ENCODE measurements around the gene DHCR7.

DNA sequence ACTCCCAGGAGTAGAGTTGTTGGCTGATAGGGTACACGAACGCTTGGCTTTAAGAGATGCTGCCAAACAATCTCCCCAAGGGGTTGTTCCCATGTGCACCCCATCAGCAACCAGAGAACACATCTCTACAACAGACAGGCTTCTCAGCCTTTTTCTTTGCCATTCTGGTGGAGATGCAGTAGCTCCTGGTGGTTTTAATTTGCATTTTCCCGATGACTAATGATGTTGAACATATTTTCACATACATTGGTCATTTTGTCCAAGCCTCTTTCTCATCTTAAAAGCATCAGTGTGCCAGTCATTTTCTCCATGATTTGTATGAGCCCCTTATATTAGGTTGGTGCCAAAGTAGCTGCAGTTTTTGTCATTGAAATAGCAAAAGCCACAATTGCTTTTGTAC lies 21.8 kb downstream of the DHCR7 start:
- TF ChIP-seq, protein P1, sequence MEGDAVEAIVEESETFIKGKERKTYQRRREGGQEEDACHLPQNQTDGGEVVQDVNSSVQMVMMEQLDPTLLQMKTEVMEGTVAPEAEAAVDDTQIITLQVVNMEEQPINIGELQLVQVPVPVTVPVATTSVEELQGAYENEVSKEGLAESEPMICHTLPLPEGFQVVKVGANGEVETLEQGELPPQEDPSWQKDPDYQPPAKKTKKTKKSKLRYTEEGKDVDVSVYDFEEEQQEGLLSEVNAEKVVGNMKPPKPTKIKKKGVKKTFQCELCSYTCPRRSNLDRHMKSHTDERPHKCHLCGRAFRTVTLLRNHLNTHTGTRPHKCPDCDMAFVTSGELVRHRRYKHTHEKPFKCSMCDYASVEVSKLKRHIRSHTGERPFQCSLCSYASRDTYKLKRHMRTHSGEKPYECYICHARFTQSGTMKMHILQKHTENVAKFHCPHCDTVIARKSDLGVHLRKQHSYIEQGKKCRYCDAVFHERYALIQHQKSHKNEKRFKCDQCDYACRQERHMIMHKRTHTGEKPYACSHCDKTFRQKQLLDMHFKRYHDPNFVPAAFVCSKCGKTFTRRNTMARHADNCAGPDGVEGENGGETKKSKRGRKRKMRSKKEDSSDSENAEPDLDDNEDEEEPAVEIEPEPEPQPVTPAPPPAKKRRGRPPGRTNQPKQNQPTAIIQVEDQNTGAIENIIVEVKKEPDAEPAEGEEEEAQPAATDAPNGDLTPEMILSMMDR (conservative IDR thresholded peaks at IDR 0.05; ENCODE audit: low read depth, low read length) = no peak
- no peak for TF ChIP-seq EZH2 (IDR thresholded peaks at IDR 0.05; ENCODE audit: borderline replicate concordance, low read depth, low read length, poor library complexity, severe bottlenecking)
